ENCODE measurements around the gene ZFTA. TPM values are rescaled to one million over a fixed set of nuclear protein-coding genes. Genes with fewer than 3 reads are reported as not detected.

Gene ZFTA
- polyA plus RNA-seq, 2 of the 4 experiments (the other 2 are of a cell fraction), result 3.0 to 6.6 TPM

- Histone ChIP-seq H3K4me1 (peaks cover 18% of the 10 kb centered on the region), H3K27ac (no peak overlapping the region), H3K4me2 (no peak overlapping the region), H3K4me3 (no peak overlapping the region), H3K9me3 (no peaks in the 10 kb centered on the region)
- ATAC-seq, result no peak
- no peak for FAIRE-seq
- 91% methylated on average over 7 of the region's 7 CpGs for WGBS (ENCODE audit: missing lambda C conversion rate)
- ChIA-PET POLR2A (no interaction called here), CTCF (interaction anchor here (0.6 to 1.8 kb wide), 3 partner anchors 67 to 933 kb away, joined by 3 to 8 read pairs (median 3); partner anchors contain the start of gene MARK2)
- DNase-seq (ENCODE audit: low read depth in 1 of 2, low spot score in 1 of 2), result no peak
- no peak for TF ChIP-seq BCL3 (IDR thresholded peaks at IDR 0.05)
- 0 out of 4 replicates have a peak, but pooled peaks of 1 of the 2 experiments have one; percentile 12 for TF ChIP-seq CEBPB (IDR thresholded peaks at IDR 0.05)
- TF ChIP-seq CHD4 (IDR thresholded peaks at IDR 0.05; ENCODE audit: borderline replicate concordance), result no peak
- no peak for TF ChIP-seq ZFP36 (IDR thresholded peaks at IDR 0.05; ENCODE audit: borderline replicate concordance, partially characterized antibody)
- TF ChIP-seq HOXB13 (CRISPR knock-in tag; IDR thresholded peaks at IDR 0.05; ENCODE audit: low read depth), result no peak
Measured at GRCh38 chr11:63770763-63771162, 2.2 kb upstream of the ZFTA start.

- ATAC-seq, result no peak
- Histone ChIP-seq H3K9me3 (no peaks in the 10 kb centered on the region), H3K27ac (peak overlapping the region; percentile 89 to 99; a peak in 5 of 6 replicates), H3K4me3 (peak overlapping the region; percentile 63), H3K4me2 (peak overlapping the region; percentile 81), H3K4me1 (peaks cover 27% of the 10 kb centered on the region)
- 93% methylated on average over 33 of the region's 35 CpGs for whole genome bisulfite sequencing (ENCODE audit: missing lambda C conversion rate)
- ChIA-PET POLR2A (no interaction called here), CTCF (interaction anchor here (0.6 to 4.3 kb wide), 11 partner anchors 34 to 934 kb away, joined by 3 to 28 read pairs (median 6); partner anchors contain the start of gene MARK2)
- no peak for TF ChIP-seq KDM1A (IDR thresholded peaks at IDR 0.05; ENCODE audit: low read depth)
- TF ChIP-seq MAX (IDR thresholded peaks at IDR 0.05), result 0 out of 2 replicates have a peak, but pooled peaks have one; percentile 6
- no peak for TF ChIP-seq MYC (IDR thresholded peaks at IDR 0.05; ENCODE audit: borderline replicate concordance, low read length)
- FAIRE-seq, result no peak
- no peak for DNase-seq (ENCODE audit: low read depth in 1 of 2, low spot score in 1 of 2)
Measured at GRCh38 chr11:63769714-63770455, 1.3 kb upstream of the ZFTA start.

GRCh38 chr11:63769042-63769713 is 603 bp upstream of the ZFTA start:
- no peaks in the 10 kb centered on the region for H3K9me3 ChIP-seq
- peak overlapping the region; percentile 63 for H3K4me3 ChIP-seq
- WGBS (ENCODE audit: missing lambda C conversion rate), result 47% methylated on average over 12 of the region's 82 CpGs
- ATAC-seq (peak; percentile 42 to 64), FAIRE-seq (no peak), DNase-seq (ENCODE audit: low read depth in 1 of 2, low spot score in 1 of 2) (no peak)
- TF ChIP-seq SMC3 (IDR thresholded peaks at IDR 0.05), result no peak
- TF ChIP-seq CTCF (IDR thresholded peaks at IDR 0.05), result no peak
- no peak for TF ChIP-seq FOXS1 (CRISPR knock-in tag; IDR thresholded peaks at IDR 0.05)
- peak; percentile 38; the same call in 1 of the 2 replicates for TF ChIP-seq POLR2A (IDR thresholded peaks at IDR 0.05; ENCODE audit: low read length)
- no peak for TF ChIP-seq BCL3 (IDR thresholded peaks at IDR 0.05)
- no peak for TF ChIP-seq ESRRA (IDR thresholded peaks at IDR 0.05; ENCODE audit: borderline replicate concordance, low read length)
- no peak for TF ChIP-seq HOXB5 (CRISPR knock-in tag; IDR thresholded peaks at IDR 0.05)
- peaks cover 30% of the 10 kb centered on the region for H3K4me1 ChIP-seq
- peak overlapping the region; percentile 89 to 99 for H3K27ac ChIP-seq
- CTCF ChIA-PET, result interaction anchor here (1.1 to 4.3 kb wide), 18 partner anchors 12 to 380 kb away, joined by 3 to 32 read pairs (median 6); partner anchors contain the start of gene SPINDOC
- POLR2A ChIA-PET, result interaction anchor here (0.5 kb wide), 1 partner anchor 39 kb away, joined by 3 read pairs; no protein-coding TSS in a partner anchor
- peak overlapping the region; percentile 81 for H3K4me2 ChIP-seq
